Measurements from ENCODE around the gene ZNF541. TPM values are rescaled to one million over a fixed set of nuclear protein-coding genes. Genes with fewer than 3 reads are reported as not detected.

Gene ZNF541
- 0.05 TPM in 1 of 2 replicates, not detected in the other for polyA plus RNA-seq (2014; cell fraction: cytosol; rRNA removed)
- polyA plus RNA-seq (2014; cell fraction: nucleus; rRNA removed): not detected in 2 replicates

- no peak for DNase-seq (ENCODE audit: low spot score)
These were observed at the start of gene ZNF541 for GRCh38 chr19:47573071-47574026. TSS of gene ZNF541 (minus strand) at chr19:47573148. CDS start at chr19:47555856, 17,292 bp downstream.

GRCh38 chr19:47619763-47620162 lies 46.8 kb upstream of the ZNF541 start:
- no peak for DNase-seq (ENCODE audit: low spot score)

- no peak for DNase-seq (ENCODE audit: low spot score)
These were observed 45.8 kb upstream of the ZNF541 start for GRCh38 chr19:47618771-47619170.

- no peak for DNase-seq (ENCODE audit: low spot score)
These were observed 42.8 kb upstream of the ZNF541 start for GRCh38 chr19:47615714-47616113.

- no peak for DNase-seq (ENCODE audit: low spot score)
These were observed 42.3 kb upstream of the ZNF541 start for GRCh38 chr19:47615230-47615629.

GRCh38 chr19:47614559-47614958 lies 41.6 kb upstream of the ZNF541 start:
- no peak for DNase-seq (ENCODE audit: low spot score)

GRCh38 chr19:47614021-47614295 lies 41.0 kb upstream of the ZNF541 start:
- DNase-seq (ENCODE audit: low spot score): no peak

- peak; percentile 45 for DNase-seq (ENCODE audit: low spot score)
These were observed 40.4 kb upstream of the ZNF541 start for GRCh38 chr19:47613165-47614020.

- DNase-seq (ENCODE audit: low spot score): no peak
These were observed 38.0 kb upstream of the ZNF541 start for GRCh38 chr19:47610902-47611301.

GRCh38 chr19:47609906-47610894 lies 37.3 kb upstream of the ZNF541 start:
- peak; percentile 15 for DNase-seq (ENCODE audit: low spot score)

GRCh38 chr19:47608969-47609905 lies 36.3 kb upstream of the ZNF541 start, which contains the start of gene BICRA:
TSS of gene BICRA (plus strand) at chr19:47609134. CDS start at chr19:47673575, 64,441 bp downstream.
- peak; percentile 64 for DNase-seq (ENCODE audit: low spot score)

GRCh38 chr19:47608074-47608918 lies 35.3 kb upstream of the ZNF541 start:
- DNase-seq (ENCODE audit: low spot score): peak; percentile 83

GRCh38 chr19:47607564-47608073 lies 34.7 kb upstream of the ZNF541 start:
- DNase-seq (ENCODE audit: low spot score): no peak

GRCh38 chr19:47603706-47604565 lies 31.0 kb upstream of the ZNF541 start:
- DNase-seq (ENCODE audit: low spot score): no peak

GRCh38 chr19:47601180-47601904 lies 28.4 kb upstream of the ZNF541 start:
- DNase-seq (ENCODE audit: low spot score): no peak

GRCh38 chr19:47600246-47601179 lies 27.6 kb upstream of the ZNF541 start:
- DNase-seq (ENCODE audit: low spot score): peak; percentile 95
